Ammon's horn (tissue), 1 donor: ENCODE results near the gene CACTIN.
"Not testable (repeated sequence)": the region's sequence is repeated elsewhere in the genome, so short reads cannot be mapped to it uniquely, and the experiment has no call there.

Experiments used
- DNase-seq: peaks from one replicate; pipeline ENCODE4 v3.0.0-alpha.2; 2016; ENCODE audit warnings: low spot score

The CACTIN gene

GRCh38 chr19:3646336-3647092, 19.9 kb upstream of the CACTIN start:
- DNase-seq = no peak

- DNase-seq = no peak
Measured at GRCh38 chr19:3645726-3646125, 19.1 kb upstream of the CACTIN start.

GRCh38 chr19:3645067-3645396, 18.4 kb upstream of the CACTIN start:
- no peak for DNase-seq

- DNase-seq = peak; percentile 96
Measured at GRCh38 chr19:3644351-3645066, 17.9 kb upstream of the CACTIN start.

GRCh38 chr19:3643674-3644313, 17.2 kb upstream of the CACTIN start:
- DNase-seq = no peak

GRCh38 chr19:3642987-3643673, 16.5 kb upstream of the CACTIN start:
- DNase-seq = no peak

GRCh38 chr19:3642296-3642695, 15.7 kb upstream of the CACTIN start:
- DNase-seq = no peak

GRCh38 chr19:3641515-3642269, 15.1 kb upstream of the CACTIN start:
- no peak for DNase-seq

- DNase-seq = no peak
Measured at GRCh38 chr19:3639479-3639878, 12.9 kb upstream of the CACTIN start.

GRCh38 chr19:3638208-3639193, 11.9 kb upstream of the CACTIN start:
- DNase-seq = no peak

- DNase-seq = no peak
Measured at GRCh38 chr19:3637621-3638020, 11.0 kb upstream of the CACTIN start.

GRCh38 chr19:3636962-3637361, 10.4 kb upstream of the CACTIN start:
- no peak for DNase-seq

GRCh38 chr19:3636506-3636905, 9.9 kb upstream of the CACTIN start:
- no peak for DNase-seq

GRCh38 chr19:3634496-3635045, 8.0 kb upstream of the CACTIN start:
- no peak for DNase-seq

GRCh38 chr19:3633559-3633988, 7.0 kb upstream of the CACTIN start:
- DNase-seq = no peak

- DNase-seq = peak; percentile 79
Measured at GRCh38 chr19:3632739-3633558, 6.4 kb upstream of the CACTIN start.

GRCh38 chr19:3632098-3632497, 5.5 kb upstream of the CACTIN start:
- DNase-seq = no peak

GRCh38 chr19:3631053-3631861, 4.7 kb upstream of the CACTIN start:
- DNase-seq = no peak

- not testable (repeated sequence) for DNase-seq
Measured at GRCh38 chr19:3628766-3629165, 2.2 kb upstream of the CACTIN start.
